ENCODE measurements around the gene PTOV1.

DNA sequence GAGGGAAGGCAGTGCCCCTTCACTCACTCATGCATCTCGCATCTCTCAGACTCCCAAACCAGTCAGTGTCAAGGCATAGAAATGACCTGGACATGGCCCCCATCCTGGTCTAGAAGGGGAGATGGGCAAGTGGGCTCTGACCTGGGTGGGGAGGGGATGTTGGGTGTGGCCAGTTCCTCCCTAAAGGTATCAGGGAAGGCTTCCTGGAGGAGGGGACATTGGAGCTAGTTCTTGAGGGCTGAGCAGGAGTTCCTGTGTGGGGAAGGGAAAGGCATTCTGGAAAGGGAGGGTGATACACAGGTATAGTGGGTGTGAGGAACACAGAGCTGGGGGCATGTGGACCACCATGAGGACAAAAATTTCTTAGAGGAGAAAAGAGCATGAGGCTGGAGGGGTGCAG, 41.8 kb downstream of the PTOV1 start:
- TF ChIP-seq POLR2A (IDR thresholded peaks at IDR 0.05) (no peak), CTCF (IDR thresholded peaks at IDR 0.05) (no peak), POLR2AphosphoS5 (IDR thresholded peaks at IDR 0.05) (no peak), EP300 (IDR thresholded peaks at IDR 0.05) (no peak)
